ENCODE measurements around the gene MGLL.
"Not testable (repeated sequence)": the region's sequence is repeated elsewhere in the genome, so short reads cannot be mapped to it uniquely, and the experiment has no call there.

Gene MGLL

GRCh38 chr3:127669541-127670228, 152.6 kb downstream of the MGLL start:
- no peak for DNase-seq

- no peak for DNase-seq
Observed at GRCh38 chr3:127668906-127669305, 153.4 kb downstream of the MGLL start.

GRCh38 chr3:127667119-127667681, 155.1 kb downstream of the MGLL start:
- DNase-seq = no peak

GRCh38 chr3:127666676-127667075, 155.6 kb downstream of the MGLL start:
- no peak for DNase-seq

- DNase-seq = no peak
Observed at GRCh38 chr3:127665586-127665985, 156.7 kb downstream of the MGLL start.

- DNase-seq = no peak
Observed at GRCh38 chr3:127665165-127665564, 157.2 kb downstream of the MGLL start.

GRCh38 chr3:127663151-127663550, 159.2 kb downstream of the MGLL start:
- no peak for DNase-seq

GRCh38 chr3:127662001-127662469, 160.3 kb downstream of the MGLL start:
- DNase-seq = no peak

GRCh38 chr3:127661600-127661999, 160.7 kb downstream of the MGLL start:
- no peak for DNase-seq

GRCh38 chr3:127660621-127661251, 161.6 kb downstream of the MGLL start:
- no peak for DNase-seq

- no peak for DNase-seq
Observed at GRCh38 chr3:127658234-127658633, 164.1 kb downstream of the MGLL start.

- DNase-seq = no peak
Observed at GRCh38 chr3:127656906-127657305, 165.4 kb downstream of the MGLL start.

- no peak for DNase-seq
Observed at GRCh38 chr3:127655641-127656040, 166.7 kb downstream of the MGLL start.

GRCh38 chr3:127654993-127655392, 167.3 kb downstream of the MGLL start:
- not testable (repeated sequence) for DNase-seq

- DNase-seq = no peak
Observed at GRCh38 chr3:127654374-127654773, 167.9 kb downstream of the MGLL start.

- DNase-seq = no peak
Observed at GRCh38 chr3:127652246-127652995, 169.9 kb downstream of the MGLL start.

- DNase-seq = no peak
Observed at GRCh38 chr3:127651516-127652172, 170.7 kb downstream of the MGLL start.

GRCh38 chr3:127650236-127650635, 172.1 kb downstream of the MGLL start:
- no peak for DNase-seq

- no peak for DNase-seq
Observed at GRCh38 chr3:127647845-127648204, 174.5 kb downstream of the MGLL start.

GRCh38 chr3:127647166-127647844, 175.0 kb downstream of the MGLL start:
- DNase-seq = no peak

GRCh38 chr3:127646501-127647046, 175.7 kb downstream of the MGLL start:
- no peak for DNase-seq

GRCh38 chr3:127645371-127646015, 176.8 kb downstream of the MGLL start:
- no peak for DNase-seq

Measured in NCI-H187 treated with DMSO at 0.1 percent for 48 hours (cell line).